IPS DF 4.7 (cell line): ENCODE measurements around the gene SYTL3.
A peak's percentile ranks its signal among the peaks of the same experiment; 100 is the strongest.
"Not testable (repeated sequence)": the region's sequence is repeated elsewhere in the genome, so short reads cannot be mapped to it uniquely, and the experiment has no call there.

Experiments
- DNase-seq: peaks from one replicate; pipeline ENCODE4 v3.0.0-alpha.2; 2013; ENCODE audit warnings: low spot score; ENCODE audit errors: extremely low read depth

The SYTL3 gene, protein sequence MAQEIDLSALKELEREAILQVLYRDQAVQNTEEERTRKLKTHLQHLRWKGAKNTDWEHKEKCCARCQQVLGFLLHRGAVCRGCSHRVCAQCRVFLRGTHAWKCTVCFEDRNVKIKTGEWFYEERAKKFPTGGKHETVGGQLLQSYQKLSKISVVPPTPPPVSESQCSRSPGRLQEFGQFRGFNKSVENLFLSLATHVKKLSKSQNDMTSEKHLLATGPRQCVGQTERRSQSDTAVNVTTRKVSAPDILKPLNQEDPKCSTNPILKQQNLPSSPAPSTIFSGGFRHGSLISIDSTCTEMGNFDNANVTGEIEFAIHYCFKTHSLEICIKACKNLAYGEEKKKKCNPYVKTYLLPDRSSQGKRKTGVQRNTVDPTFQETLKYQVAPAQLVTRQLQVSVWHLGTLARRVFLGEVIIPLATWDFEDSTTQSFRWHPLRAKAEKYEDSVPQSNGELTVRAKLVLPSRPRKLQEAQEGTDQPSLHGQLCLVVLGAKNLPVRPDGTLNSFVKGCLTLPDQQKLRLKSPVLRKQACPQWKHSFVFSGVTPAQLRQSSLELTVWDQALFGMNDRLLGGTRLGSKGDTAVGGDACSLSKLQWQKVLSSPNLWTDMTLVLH

DNA sequence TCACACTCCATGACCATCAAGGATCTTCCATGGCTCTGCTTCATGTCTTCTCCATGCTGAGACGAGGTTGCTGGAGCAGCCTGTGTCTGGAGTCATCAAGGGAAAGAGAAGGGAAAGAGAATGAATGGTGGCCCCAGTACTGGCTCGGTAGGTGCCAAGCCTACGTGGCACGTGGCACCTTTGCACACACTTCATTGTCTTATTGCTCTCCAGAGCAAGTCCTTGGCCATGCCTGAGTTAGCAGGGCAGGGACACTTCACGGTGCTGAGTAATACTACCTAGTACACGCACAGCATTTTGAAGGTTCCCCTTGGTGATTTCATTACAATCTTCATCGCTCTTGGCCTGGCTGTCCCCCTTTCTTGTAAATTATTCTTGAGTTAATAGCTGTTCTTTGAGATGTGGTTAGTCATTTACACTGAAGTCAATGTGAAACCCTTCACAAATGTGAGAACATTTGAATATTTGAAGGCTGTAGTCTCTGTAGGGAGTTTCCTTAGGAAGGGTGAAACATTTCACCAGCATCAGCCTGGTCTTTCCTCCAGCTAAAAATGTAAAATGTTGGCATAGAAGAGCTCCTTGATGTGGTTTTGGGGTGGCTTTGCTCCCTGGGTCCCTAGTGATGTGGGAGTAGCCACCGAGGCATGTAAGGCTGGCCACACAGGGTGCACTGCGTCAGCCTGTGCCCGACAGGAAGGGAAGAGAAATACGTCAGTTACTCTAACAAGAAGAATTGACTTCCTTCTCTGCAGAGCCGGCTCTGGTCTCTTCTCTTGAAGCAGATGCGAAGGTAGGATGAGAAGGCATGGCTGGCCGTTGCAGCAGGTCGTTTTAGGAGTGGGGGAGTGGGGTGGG is at the start of gene SYTL3:
SYTL3 (plus strand) TSS at position 766 of the 855 bp plus-strand sequence. CDS start 13,215 bp downstream, outside the sequence.
- no peak for DNase-seq

DNA sequence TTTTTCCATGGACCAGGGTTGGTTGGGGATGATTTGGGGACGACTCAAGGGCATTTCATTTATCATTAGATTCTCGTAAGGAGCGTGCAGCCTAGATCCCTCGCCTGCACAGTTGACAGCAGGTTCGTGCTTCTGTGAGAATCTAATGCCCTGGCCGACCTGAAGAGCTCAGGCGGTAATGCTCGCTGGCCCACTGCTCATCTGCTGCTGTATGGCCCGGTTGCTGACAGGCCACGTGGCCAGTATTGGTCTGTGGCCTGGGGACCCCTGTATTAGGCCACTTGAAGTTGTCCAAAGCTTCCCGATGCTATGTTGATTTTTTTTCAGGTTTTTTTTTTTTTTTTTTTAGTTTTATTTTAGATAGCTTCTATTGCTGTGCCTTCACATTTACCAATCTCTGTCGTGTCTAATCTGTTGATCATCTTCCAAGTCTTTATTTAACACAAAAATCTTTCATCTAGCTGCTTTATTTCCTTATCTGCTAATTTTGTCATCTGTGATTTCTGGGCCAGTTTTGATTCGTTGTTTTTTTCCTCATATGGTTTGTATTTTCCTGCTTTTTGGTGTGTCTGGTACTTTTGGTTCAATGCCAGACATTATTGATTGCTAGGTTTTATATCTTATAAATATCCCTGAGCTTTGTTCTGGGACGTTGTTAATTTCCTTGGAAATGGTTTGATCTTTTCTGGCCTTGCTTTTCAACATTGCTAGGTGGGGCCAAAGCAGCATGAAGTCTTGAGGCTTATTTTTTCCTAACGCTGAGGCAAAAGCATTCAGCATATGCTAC is 46.4 kb upstream of the SYTL3 start:
- no peak for DNase-seq

DNA sequence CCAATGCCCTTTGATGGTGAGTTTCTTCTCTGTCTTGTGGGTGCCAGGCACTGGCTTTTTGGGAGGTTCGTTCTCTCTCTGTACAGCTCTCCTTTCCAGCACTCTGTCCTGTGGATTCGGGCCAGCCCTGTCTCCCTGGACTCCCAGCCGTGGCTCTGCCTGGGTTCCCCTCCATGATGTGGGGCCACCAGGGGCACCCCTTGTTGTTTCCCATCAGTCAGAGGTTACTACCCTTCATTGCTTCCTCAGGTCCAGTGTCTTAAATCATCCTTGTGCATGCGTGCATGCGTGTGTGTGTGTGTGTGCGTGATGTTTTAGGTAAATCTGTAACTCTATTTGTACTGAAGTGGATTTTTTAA is 45.8 kb upstream of the SYTL3 start:
- DNase-seq: no peak

DNA sequence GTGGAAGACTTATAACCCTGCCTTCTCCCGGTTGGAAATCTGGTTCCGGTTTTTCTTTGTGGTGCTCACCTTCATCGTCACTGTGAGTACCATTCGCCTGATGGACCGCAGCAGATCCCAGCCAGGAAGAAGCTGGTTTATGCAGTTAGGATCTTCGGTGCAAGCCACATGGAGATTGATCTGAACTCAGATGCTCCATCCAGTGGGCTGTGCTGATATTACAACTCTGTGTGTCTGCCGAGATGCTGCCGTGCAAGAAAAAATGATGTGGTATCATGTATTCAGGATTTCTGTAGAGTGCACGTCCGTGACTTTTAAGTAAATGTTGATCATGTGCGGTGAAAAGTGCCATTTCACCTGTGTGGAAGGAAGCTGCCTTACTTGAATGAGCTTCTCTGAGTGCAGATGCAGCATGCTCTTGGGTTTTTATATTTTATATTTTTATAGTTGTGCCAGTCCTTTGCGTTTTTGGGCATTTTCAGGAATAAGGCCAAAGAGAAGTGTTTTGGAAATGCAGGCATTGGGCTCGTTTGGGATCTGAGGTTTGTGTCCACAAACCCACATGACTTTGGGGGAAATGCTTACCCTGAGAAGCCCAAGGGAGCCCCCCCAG is 44.5 kb upstream of the SYTL3 start:
- DNase-seq: peak; percentile 69

DNA sequence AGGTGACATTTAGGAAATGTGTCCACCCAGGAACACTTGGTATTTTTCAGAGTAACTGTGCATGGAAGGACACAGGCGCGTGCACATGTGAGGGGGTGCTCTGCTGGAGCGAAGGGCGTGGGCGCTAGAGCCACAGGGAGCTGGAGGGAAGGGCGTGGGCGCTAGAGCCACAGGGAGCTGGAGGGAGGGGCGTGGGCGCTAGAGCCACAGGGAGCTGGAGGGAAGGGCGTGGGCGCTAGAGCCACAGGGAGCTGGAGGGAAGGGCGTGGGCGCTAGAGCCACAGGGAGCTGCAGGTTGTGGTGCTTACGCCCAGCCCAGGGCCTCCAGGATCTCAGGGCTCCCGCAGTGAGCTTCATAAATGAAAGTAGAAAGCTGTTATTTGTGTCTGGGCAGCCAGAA is 43.8 kb upstream of the SYTL3 start:
- not testable (repeated sequence) for DNase-seq

DNA sequence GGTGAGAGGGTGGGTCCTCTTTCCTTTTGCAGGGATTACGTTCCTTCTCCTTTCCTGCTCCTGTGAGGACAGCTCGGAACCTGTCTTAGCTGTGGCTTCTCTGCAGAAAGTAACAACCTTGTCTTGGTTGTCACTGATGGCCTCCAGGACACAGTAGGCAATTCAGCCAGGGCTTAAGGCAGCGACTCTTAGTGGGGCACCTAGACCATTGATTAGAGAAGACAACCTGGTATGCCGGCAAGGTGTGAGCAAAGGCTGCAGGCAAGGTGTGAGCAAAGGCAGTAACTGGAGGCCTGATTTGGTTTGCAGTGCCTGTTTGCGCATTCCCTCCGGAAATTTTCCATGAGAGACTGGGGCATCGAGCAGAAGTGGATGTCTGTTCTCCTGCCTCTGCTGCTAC is 42.9 kb upstream of the SYTL3 start:
- DNase-seq: no peak

DNA sequence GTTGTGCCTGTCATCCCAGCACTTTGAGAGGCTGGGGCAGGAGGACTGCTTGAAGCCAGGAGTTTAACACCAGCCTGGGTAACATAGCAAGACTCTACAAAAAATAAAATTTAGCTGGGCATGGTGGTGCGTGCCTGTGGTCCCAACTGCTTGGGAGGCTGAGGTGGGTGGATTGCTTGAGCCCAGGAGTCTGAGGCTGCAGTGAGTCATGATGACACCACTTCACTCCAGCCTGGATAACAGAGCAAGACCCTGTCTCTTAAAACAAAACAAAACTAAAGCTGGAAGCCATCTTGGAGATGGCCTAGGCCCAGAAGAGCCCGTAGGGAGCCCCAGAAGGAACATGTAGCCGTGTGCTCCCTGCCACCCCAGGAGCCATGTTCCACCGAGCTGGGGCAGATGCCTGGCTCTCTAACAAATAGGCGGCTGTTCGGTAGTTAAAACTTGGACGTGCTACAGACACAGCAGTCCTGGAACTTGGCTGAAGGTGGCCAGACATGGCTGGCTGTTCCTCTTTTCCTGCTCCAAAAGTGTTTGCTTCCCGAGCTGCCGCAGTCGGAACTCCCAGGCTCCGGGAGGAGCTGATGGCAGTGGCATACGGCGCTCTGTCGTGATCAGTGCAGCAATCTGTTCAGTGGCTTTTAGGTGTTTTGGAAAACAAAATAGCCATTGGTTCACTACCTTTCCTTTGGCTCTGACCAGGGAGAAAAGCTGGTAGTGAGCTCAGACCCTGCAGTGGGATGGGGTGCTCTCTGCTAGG is 42.3 kb upstream of the SYTL3 start:
- DNase-seq: no peak

DNA sequence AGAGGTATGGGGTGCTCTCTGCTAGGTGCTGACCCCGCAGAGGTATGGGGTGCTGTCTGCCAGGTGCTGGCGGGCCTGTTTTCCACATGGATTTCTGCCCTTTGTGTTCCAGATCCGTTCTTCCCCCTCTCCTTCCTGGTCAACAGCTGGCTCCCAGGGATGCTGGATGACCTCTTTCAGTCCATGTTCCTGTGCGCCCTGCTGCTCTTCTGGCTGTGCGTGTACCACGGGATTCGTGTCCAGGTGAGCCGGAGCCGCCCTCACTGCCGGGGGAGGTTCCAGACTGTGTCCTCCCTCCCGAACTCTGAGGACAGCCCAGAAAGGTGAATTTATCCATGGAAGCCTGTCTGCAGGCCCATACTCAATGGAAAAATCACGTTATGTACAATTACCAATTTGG is 41.6 kb upstream of the SYTL3 start:
- no peak for DNase-seq

DNA sequence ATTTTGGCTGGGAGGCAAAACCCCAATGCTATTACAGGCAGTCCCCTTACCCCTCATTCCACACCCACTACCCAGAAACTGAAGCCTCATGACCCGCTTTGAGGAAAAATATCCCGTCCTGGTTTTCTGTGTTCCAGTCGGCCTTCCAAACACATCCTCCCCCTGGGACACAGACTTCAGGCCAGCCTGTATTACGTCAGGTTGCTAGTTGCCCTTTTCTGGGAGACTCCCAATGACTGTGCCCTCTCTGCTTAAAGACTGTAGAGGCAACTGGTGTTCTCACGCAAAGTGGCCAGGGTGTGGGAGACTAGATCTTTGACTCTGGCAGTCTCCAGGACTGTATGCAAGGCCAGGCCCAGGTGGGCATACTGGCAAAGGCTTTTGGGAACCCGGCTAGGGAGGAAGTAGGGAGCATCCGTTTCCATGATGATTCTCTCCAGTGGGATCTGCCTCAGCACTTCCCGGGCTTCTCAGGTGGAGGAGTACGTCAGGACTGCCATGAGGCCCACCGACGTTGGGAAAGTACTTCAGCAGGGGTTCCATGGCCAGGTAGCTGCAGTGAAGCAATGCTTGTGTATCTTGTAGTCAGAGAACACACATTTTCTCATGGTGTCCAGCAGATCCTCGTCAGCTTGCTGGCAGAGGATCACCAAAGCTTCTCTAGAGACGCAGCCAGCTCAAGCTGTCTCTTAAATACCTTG is 40.2 kb upstream of the SYTL3 start:
- no peak for DNase-seq

DNA sequence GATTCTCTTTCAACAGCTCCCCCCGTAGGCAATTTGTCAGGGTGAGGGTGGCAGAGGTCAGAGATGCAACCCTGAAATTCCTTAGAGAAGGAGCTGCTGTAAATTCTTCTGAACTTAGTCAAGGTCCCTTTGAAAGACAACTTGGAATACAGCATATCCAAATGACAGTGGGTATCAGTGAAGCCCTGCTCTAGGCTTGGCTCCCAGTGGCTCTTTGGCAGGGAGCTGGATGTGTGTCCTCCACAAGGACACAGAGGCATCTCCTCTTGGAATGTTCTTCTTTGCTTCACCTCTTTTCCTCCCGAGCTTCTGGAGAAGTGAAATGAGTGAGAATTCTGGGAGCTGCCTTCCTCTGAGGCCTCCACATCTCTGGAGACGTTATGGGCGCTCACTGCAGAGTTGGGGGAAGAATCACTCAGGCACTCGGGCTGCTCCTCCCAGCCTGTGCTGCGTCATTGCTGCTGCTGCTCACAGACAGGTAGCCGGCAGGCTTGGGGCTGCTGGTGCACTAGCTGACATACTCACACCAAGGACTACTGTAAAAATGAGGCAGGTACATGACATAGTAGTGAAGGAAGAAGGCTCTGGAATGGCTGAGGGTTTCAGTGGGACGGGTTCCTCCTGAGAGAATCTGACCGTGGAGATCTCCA is 39.4 kb upstream of the SYTL3 start:
- no peak for DNase-seq

DNA sequence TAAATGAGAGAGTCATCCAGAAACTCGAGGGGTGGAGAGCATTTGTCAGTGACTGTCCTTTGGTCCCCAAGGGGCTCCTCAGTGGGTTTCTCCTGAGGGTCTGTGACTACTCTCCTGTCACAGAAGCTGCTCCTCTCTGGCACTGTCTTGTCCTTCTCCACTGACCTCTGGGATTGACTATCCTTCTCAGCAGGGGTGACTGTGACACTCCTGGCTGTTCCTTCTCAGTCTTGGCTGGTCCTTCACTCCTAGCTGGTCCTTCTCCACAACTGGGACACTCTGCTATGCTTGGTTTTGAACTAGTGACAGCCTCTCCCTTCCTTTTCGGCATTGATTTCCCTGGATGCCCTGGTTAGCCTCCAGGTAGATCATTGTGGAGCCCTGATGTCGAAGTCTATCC is 38.8 kb upstream of the SYTL3 start:
- DNase-seq: no peak

DNA sequence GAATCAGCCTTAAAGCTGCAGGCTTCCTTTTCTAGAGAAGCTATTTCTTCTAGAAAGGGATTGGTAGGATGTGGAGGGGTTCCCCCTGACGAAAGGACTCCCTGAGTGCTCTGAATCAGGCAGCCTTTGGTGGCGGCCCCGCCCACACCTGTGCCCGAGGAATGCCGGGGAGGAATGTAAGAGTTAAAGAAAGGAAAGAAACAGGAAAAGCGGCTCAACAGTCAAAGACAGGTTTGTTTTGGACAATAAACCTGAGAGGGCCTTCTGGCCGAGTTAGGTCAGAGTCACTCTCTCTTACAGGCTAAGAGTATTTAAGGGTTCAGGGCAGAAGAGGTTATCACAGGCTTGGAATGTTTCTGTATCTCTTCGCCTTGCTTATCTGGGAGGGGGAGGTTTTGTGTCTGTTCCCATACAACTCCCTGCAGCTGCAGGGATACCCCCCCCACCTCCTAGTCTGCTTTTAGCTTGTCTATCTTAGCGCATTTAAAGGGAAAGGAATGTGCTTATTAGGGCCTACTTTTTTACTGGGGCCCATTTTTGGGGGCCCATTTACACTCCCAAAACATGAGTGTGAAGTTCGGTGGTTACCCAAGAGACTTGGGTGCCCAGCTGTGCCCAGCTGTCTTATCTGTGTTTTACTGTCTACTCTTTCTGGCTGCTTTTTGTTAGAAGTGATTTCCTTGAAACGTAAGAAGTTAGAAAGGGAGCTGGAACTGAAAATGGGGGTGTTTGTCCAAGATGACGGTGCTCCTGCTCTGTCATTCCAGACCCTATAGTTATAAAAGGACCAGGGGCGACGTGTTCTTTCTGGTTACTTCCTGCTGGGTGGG is 38.1 kb upstream of the SYTL3 start:
- DNase-seq: peak; percentile 28

DNA sequence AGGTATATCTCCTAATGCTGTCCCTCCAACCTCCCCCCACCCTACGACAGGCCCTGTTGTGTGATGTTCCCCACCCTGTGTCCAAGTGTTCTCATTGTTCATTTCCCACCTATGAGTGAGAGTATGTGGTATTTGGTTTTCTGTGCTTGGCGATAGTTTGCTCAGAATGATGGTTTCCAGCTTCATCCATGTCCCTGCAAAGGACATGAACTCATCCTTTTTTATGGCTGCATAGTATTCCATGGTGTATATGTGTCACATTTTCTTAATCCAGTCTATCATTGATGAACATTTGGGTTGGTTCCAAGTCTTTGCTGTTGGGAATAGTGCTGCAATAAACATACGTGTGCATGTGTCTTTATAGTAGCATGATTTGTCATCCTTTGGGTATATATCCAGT is 35.2 kb upstream of the SYTL3 start:
- DNase-seq: not testable (repeated sequence)

DNA sequence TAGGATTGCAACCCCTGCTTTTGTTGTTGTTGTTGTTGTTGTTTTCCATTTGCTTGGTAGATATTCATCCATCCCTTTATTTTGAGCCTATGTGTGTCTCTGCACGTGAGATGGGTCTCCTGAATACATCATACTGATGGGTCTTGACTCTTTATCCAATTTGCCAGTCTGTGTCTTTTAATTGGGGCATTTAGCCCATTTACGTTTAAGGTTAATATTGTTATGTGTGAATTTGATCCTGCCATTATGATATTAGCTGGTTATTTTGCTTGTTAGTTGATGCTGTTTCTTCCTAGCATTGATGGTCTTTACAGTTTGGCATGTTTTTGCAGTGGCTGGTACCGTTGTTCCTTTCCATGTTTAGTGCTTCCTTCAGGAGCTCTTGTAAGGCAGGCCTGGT is 31.6 kb upstream of the SYTL3 start:
- not testable (repeated sequence) for DNase-seq

DNA sequence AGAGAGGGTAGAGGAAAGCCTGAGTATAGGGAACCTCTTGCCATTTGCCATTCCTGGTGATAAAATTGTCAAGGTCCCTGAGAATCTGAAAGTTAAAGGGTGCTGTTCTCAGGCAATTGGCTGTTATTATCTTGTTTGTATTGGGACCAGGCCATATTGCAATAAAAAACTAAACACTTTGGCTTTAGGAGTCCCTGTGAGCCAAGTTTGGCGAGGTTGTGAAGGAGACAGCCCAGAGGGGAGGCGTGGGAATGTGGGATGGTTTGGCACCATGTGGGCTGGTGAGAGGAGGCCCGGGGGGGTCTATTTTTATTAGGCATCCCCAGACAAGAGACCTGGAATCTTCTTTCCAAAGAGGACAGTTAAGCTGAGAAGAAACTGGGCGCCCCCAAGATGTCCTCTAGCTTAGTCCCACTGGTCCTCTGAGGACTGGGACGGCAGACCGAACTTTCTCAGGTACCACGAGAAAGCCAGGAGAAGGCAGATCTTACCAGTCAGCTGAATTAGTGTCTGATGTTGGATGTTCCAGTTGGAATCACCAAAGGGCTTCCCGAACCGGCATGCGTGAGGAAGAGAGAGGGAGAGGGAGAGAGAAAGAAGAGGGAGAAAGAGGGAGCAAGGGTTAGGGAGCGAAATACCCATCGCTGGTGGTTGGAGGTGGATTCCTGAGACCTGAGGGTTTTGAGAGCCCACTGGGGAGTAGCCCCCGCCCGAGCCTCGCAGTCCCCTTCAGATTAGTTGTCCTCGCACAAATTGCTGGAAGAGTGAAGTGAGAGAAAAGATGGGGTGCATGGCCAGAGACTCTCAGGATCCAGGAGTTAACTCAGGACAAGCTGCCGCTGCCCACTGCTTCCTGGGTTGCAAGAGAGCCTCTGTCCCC is 29.7 kb upstream of the SYTL3 start:
- DNase-seq: no peak

DNA sequence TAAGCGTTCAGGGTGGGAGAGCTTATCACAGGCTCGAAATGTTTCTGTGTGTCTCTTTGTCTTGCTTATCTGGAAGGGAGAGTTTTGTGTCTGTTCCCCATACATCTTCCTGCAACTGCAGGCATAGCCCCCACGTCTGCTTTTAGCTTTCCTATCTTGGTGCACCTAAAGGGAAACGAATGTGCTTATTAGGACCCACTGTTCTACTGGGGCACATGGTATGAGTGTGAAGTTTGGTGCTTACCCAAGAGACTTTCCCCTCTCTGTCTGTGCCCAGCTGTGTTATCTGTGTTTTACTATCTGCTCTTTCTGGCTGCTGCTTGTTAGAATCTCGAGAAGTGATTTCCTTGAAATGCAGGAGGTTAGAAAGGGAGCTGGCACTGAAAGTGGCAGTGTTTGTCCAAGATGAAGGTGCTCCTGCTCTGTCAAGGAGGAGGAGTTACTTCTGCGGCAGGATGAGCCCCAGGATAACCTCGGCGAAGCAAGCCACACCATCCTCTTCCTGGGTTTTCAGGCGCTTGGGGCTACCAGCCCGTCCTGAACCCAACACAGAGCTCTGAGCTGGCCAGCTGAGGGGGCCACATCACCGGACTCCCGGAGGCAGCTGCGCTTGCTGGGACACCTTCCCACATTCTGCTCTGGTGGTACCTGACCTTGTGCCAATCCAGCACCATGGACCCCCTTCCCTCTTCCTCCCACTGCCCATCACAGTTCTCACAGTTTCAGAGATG is 28.7 kb upstream of the SYTL3 start:
- DNase-seq: no peak
